ENCODE results near the gene ZNF44.

The ZNF44 gene

GRCh38 chr19:12289790-12290065 lies 5.0 kb downstream of the ZNF44 start:
- H3K9me3 ChIP-seq (ENCODE audit: control insufficient read depth, insufficient read depth, low read depth, low read length), result peaks cover 2% of the 10 kb centered on the region; the same call in 1 of the 2 replicates
- H3K4me1 ChIP-seq (ENCODE audit: control insufficient read depth, insufficient read depth, low read length), result no peaks in the 10 kb centered on the region
- H3K36me3 ChIP-seq (ENCODE audit: control insufficient read depth in 2 of 2, insufficient read depth in 1 of 2, low read length in 2 of 2), result peaks cover 0 to 15% of the 10 kb centered on the region in 2 experiments; a peak in 2 of 3 replicates
- ChIA-PET CTCF (interaction anchor here (0.5 kb wide), 1 partner anchor 200 kb away, joined by 4 read pairs; no protein-coding TSS in a partner anchor), POLR2A (interaction anchor here (1.3 kb wide), 1 partner anchor 44 kb away, joined by 3 read pairs; the partner anchor contains the start of gene ZNF563)
- H3K4me3 ChIP-seq (ENCODE audit: low read depth, low read length), result no peak overlapping the region
- TF ChIP-seq ZIC2 (tag by site-specific recombination; IDR thresholded peaks at IDR 0.05), result no peak
- no peak overlapping the region for H3K27ac ChIP-seq (ENCODE audit: extremely low read depth, low read depth, low read length)

GRCh38 chr19:12287958-12288500 lies 6.7 kb downstream of the ZNF44 start:
- ChIA-PET POLR2A (interaction anchor here (0.6 kb wide), 2 partner anchors 113 to 363 kb away, joined by 4 to 10 read pairs; partner anchors contain the start of gene ZNF799), CTCF (interaction anchor here (0.6 kb wide), 1 partner anchor 49 kb away, joined by 3 read pairs; no protein-coding TSS in a partner anchor)
- Histone ChIP-seq H3K36me3 (ENCODE audit: control insufficient read depth in 2 of 2, insufficient read depth in 1 of 2, low read length in 2 of 2) (peaks cover 0 to 16% of the 10 kb centered on the region in 2 experiments; a peak in 2 of 3 replicates), H3K27ac (ENCODE audit: extremely low read depth, low read depth, low read length) (no peak overlapping the region), H3K9me3 (ENCODE audit: control insufficient read depth, insufficient read depth, low read depth, low read length) (peaks cover 2% of the 10 kb centered on the region; the same call in 1 of the 2 replicates), H3K4me1 (ENCODE audit: control insufficient read depth, insufficient read depth, low read length) (no peaks in the 10 kb centered on the region), H3K4me3 (ENCODE audit: low read depth, low read length) (no peak overlapping the region)
- 0 out of 2 replicates have a peak, but pooled peaks have one; percentile 16 for TF ChIP-seq PRDM6 (tag by site-specific recombination; IDR thresholded peaks at IDR 0.05)
- TF ChIP-seq, protein P1, sequence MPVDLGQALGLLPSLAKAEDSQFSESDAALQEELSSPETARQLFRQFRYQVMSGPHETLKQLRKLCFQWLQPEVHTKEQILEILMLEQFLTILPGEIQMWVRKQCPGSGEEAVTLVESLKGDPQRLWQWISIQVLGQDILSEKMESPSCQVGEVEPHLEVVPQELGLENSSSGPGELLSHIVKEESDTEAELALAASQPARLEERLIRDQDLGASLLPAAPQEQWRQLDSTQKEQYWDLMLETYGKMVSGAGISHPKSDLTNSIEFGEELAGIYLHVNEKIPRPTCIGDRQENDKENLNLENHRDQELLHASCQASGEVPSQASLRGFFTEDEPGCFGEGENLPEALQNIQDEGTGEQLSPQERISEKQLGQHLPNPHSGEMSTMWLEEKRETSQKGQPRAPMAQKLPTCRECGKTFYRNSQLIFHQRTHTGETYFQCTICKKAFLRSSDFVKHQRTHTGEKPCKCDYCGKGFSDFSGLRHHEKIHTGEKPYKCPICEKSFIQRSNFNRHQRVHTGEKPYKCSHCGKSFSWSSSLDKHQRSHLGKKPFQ (tag by site-specific recombination; IDR thresholded peaks at IDR 0.05), result 0 out of 2 replicates have a peak, but pooled peaks have one; percentile 38
- TF ChIP-seq ZBTB48 (tag by site-specific recombination; IDR thresholded peaks at IDR 0.05), result no peak

- no peak overlapping the region for H3K27ac ChIP-seq (ENCODE audit: extremely low read depth, low read depth, low read length)
- no peak overlapping the region for H3K4me3 ChIP-seq (ENCODE audit: low read depth, low read length)
- peaks cover 2% of the 10 kb centered on the region; the same call in 1 of the 2 replicates for H3K9me3 ChIP-seq (ENCODE audit: control insufficient read depth, insufficient read depth, low read depth, low read length)
- peaks cover 0 to 8% of the 10 kb centered on the region in 2 experiments; a peak in 2 of 3 replicates for H3K36me3 ChIP-seq (ENCODE audit: control insufficient read depth in 2 of 2, insufficient read depth in 1 of 2, low read length in 2 of 2)
- POLR2A ChIA-PET, result no interaction called here
- CTCF ChIA-PET, result no interaction called here
- H3K4me1 ChIP-seq (ENCODE audit: control insufficient read depth, insufficient read depth, low read length), result no peaks in the 10 kb centered on the region
- TF ChIP-seq ZNF37A (tag by site-specific recombination; IDR thresholded peaks at IDR 0.05) (no peak), PRDM1 (tag by site-specific recombination; IDR thresholded peaks at IDR 0.05) (no peak), OVOL3 (tag by site-specific recombination; IDR thresholded peaks at IDR 0.05) (no peak), ZNF777 (tag by site-specific recombination; IDR thresholded peaks at IDR 0.05; ENCODE audit: borderline replicate concordance) (no peak), REPIN1 (tag by site-specific recombination; IDR thresholded peaks at IDR 0.05; ENCODE audit: low read depth) (no peak), SP3 (tag by site-specific recombination; IDR thresholded peaks at IDR 0.05) (no peak), GLIS2 (tag by site-specific recombination; IDR thresholded peaks at IDR 0.05) (no peak), GLI2 (tag by site-specific recombination; IDR thresholded peaks at IDR 0.05; ENCODE audit: borderline replicate concordance, low read depth) (no peak)
- TF ChIP-seq, protein P2, sequence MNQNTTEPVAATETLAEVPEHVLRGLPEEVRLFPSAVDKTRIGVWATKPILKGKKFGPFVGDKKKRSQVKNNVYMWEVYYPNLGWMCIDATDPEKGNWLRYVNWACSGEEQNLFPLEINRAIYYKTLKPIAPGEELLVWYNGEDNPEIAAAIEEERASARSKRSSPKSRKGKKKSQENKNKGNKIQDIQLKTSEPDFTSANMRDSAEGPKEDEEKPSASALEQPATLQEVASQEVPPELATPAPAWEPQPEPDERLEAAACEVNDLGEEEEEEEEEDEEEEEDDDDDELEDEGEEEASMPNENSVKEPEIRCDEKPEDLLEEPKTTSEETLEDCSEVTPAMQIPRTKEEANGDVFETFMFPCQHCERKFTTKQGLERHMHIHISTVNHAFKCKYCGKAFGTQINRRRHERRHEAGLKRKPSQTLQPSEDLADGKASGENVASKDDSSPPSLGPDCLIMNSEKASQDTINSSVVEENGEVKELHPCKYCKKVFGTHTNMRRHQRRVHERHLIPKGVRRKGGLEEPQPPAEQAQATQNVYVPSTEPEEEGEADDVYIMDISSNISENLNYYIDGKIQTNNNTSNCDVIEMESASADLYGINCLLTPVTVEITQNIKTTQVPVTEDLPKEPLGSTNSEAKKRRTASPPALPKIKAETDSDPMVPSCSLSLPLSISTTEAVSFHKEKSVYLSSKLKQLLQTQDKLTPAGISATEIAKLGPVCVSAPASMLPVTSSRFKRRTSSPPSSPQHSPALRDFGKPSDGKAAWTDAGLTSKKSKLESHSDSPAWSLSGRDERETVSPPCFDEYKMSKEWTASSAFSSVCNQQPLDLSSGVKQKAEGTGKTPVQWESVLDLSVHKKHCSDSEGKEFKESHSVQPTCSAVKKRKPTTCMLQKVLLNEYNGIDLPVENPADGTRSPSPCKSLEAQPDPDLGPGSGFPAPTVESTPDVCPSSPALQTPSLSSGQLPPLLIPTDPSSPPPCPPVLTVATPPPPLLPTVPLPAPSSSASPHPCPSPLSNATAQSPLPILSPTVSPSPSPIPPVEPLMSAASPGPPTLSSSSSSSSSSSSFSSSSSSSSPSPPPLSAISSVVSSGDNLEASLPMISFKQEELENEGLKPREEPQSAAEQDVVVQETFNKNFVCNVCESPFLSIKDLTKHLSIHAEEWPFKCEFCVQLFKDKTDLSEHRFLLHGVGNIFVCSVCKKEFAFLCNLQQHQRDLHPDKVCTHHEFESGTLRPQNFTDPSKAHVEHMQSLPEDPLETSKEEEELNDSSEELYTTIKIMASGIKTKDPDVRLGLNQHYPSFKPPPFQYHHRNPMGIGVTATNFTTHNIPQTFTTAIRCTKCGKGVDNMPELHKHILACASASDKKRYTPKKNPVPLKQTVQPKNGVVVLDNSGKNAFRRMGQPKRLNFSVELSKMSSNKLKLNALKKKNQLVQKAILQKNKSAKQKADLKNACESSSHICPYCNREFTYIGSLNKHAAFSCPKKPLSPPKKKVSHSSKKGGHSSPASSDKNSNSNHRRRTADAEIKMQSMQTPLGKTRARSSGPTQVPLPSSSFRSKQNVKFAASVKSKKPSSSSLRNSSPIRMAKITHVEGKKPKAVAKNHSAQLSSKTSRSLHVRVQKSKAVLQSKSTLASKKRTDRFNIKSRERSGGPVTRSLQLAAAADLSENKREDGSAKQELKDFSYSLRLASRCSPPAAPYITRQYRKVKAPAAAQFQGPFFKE (tag by site-specific recombination; IDR thresholded peaks at IDR 0.05; ENCODE audit: borderline replicate concordance), result no peak
Observed at GRCh38 chr19:12284631-12285030, 10.1 kb downstream of the ZNF44 start.
